ENCODE results near the gene ATXN7.

ATXN7 gene

GRCh38 chr3:64008487-64009351 is 145.1 kb downstream of the ATXN7 start:
- TF ChIP-seq, protein P1, sequence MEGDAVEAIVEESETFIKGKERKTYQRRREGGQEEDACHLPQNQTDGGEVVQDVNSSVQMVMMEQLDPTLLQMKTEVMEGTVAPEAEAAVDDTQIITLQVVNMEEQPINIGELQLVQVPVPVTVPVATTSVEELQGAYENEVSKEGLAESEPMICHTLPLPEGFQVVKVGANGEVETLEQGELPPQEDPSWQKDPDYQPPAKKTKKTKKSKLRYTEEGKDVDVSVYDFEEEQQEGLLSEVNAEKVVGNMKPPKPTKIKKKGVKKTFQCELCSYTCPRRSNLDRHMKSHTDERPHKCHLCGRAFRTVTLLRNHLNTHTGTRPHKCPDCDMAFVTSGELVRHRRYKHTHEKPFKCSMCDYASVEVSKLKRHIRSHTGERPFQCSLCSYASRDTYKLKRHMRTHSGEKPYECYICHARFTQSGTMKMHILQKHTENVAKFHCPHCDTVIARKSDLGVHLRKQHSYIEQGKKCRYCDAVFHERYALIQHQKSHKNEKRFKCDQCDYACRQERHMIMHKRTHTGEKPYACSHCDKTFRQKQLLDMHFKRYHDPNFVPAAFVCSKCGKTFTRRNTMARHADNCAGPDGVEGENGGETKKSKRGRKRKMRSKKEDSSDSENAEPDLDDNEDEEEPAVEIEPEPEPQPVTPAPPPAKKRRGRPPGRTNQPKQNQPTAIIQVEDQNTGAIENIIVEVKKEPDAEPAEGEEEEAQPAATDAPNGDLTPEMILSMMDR (IDR thresholded peaks at IDR 0.05; ENCODE audit: low read depth, low read length, missing control alignments): no peak
- no peak overlapping the region for H3K4me3 ChIP-seq (replicated peaks; ENCODE audit: low read depth, low read length)
- no peak for DNase-seq (ENCODE audit: extremely low read depth, low read depth)

DNA sequence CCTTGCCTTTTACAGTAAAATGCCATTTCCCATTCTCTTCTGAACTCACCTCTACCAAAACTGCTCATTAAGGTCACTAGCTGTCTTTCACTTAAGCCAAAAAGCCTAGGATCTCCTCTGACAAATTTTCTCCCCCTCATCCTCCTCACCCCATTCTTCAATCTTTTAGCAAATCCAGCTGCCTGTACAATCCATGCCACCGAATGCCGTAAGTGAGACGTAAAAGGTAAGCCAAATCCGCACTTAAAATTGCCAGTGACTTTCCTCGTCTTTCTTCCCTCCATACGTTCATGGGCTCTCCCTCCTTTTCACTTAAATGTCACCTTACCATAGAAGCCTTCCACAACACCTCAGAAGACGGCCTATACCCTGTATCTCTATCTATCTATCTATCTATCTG is 145.9 kb downstream of the ATXN7 start:
- TF ChIP-seq, protein P1 (IDR thresholded peaks at IDR 0.05; ENCODE audit: low read depth, low read length, missing control alignments): no peak
- H3K4me3 ChIP-seq (replicated peaks; ENCODE audit: low read depth, low read length): no peak overlapping the region
- DNase-seq (ENCODE audit: extremely low read depth, low read depth): no peak

DNA sequence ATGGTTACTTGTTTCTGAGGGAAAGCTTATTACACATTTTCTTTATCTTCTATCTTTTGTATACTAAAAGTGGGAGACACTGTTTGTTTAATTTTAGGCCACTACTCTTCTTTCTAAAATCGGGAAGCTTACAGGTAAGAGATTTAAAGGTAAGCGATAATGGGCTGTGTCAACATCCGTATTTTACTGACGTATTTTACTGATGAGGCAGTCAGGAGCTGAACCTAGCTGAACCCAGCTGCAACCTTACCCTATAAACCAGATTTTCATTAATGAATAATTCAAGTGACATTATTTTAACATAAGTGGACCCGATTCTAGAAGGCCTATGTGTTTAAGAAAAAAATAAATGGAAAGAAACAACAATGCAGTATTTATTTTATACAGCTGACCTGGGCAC is 146.5 kb downstream of the ATXN7 start:
- DNase-seq (ENCODE audit: extremely low read depth, low read depth): no peak
- no peak overlapping the region for H3K4me3 ChIP-seq (replicated peaks; ENCODE audit: low read depth, low read length)
- TF ChIP-seq, protein P1 (IDR thresholded peaks at IDR 0.05; ENCODE audit: low read depth, low read length, missing control alignments): no peak

- DNase-seq (ENCODE audit: extremely low read depth, low read depth): peak; percentile 12
- H3K4me3 ChIP-seq (replicated peaks; ENCODE audit: low read depth, low read length): no peak overlapping the region
- TF ChIP-seq, protein P1 (IDR thresholded peaks at IDR 0.05; ENCODE audit: low read depth, low read length, missing control alignments): no peak
These were observed 148.0 kb downstream of the ATXN7 start for GRCh38 chr3:64011685-64012084.

GRCh38 chr3:64016941-64017620 is 153.4 kb downstream of the ATXN7 start:
- H3K4me3 ChIP-seq (replicated peaks; ENCODE audit: low read depth, low read length): no peak overlapping the region
- TF ChIP-seq, protein P1 (IDR thresholded peaks at IDR 0.05; ENCODE audit: low read depth, low read length, missing control alignments): no peak
- no peak for DNase-seq (ENCODE audit: extremely low read depth, low read depth)

GRCh38 chr3:64019271-64019670 is 155.6 kb downstream of the ATXN7 start:
- TF ChIP-seq, protein P1 (IDR thresholded peaks at IDR 0.05; ENCODE audit: low read depth, low read length, missing control alignments): no peak
- H3K4me3 ChIP-seq (replicated peaks; ENCODE audit: low read depth, low read length): no peak overlapping the region
- no peak for DNase-seq (ENCODE audit: extremely low read depth, low read depth)
